ENCODE results near the gene ADGRV1. TPM values are rescaled to one million over a fixed set of nuclear protein-coding genes. Genes with fewer than 3 reads are reported as not detected.

The ADGRV1 gene
- total and polyA plus RNA-seq, 2 donors (not counting 3 experiments of a cell fraction or from before 2014, with no cell fraction given): 0.11 to 0.55 TPM

- H3K27ac ChIP-seq (ENCODE audit: insufficient read depth, low read depth, low read length): no peak overlapping the region
- dilution Hi-C loops (cut with MboI; ENCODE audit: extremely low pct_ligation_motif_present, low sequenced_read_pairs) (no loop called here), intact Hi-C loops (cut with micrococcal nuclease) (no loop called here)
- H3K4me3 ChIP-seq (replicated peaks in 1 of 3; ENCODE audit: insufficient read depth in 1 of 3, low read depth in 1 of 3, low read length in 3 of 3): no peak overlapping the region
- H3K9me3 ChIP-seq (replicated peaks; ENCODE audit: control insufficient read depth, insufficient read depth, low read length): no peaks in the 10 kb centered on the region
- H3K4me2 ChIP-seq (ENCODE audit: insufficient read depth, low read length): no peak overlapping the region
- H3K9me1 ChIP-seq (replicated peaks; ENCODE audit: control insufficient read depth, extremely low read depth, insufficient read depth, low read length): no peaks in the 10 kb centered on the region
- POLR2A ChIA-PET: no interaction called here
- TF ChIP-seq MYC (IDR thresholded peaks at IDR 0.05; ENCODE audit: low read depth, low read length) (no peak), GATA2 (IDR thresholded peaks at IDR 0.05; ENCODE audit: insufficient read depth, insufficient read length, low read depth, low read length) (no peak), EZH2 (IDR thresholded peaks at IDR 0.05; ENCODE audit: borderline replicate concordance, low read depth, low read length, severe bottlenecking) (no peak), POLR2AphosphoS5 (IDR thresholded peaks at IDR 0.05; ENCODE audit: insufficient read depth, low read depth, low read length) (no peak), FOS (IDR thresholded peaks at IDR 0.05; ENCODE audit: borderline replicate concordance, insufficient read depth, low read length) (no peak), CTCF (IDR thresholded peaks at IDR 0.05; ENCODE audit: extremely low read depth in 1 of 2, insufficient read depth in 1 of 2, low read depth in 1 of 2, low read length in 2 of 2) (no peak), JUN (IDR thresholded peaks at IDR 0.05; ENCODE audit: borderline replicate concordance, insufficient read depth, insufficient read length, low read depth) (no peak), POLR2A (IDR thresholded peaks at IDR 0.05; ENCODE audit: low read depth, low read length) (no peak)
- DNase-seq (ENCODE audit: low read depth, low spot score) (no peak), FAIRE-seq (no peak)
- no peaks in the 10 kb centered on the region for H4K20me1 ChIP-seq (replicated peaks; ENCODE audit: control insufficient read depth, extremely low read depth, insufficient read depth, low read length)
- H2AFZ ChIP-seq (ENCODE audit: low read depth, low read length): no peak overlapping the region
- no TSS peak for BruUV-seq (replicated peaks)
- H3K79me2 ChIP-seq (ENCODE audit: control insufficient read depth, insufficient read depth, low read length): no peaks in the 10 kb centered on the region
- H3K36me3 ChIP-seq (ENCODE audit: control insufficient read depth in 2 of 2, extremely low read depth in 1 of 2, insufficient read depth in 2 of 2, low read length in 2 of 2): no peaks in the 10 kb centered on the region
- no peak overlapping the region for H3K9ac ChIP-seq (replicated peaks; ENCODE audit: extremely low read depth, insufficient read depth, low read length)
- no peaks in the 10 kb centered on the region for H3K27me3 ChIP-seq (ENCODE audit: control insufficient read depth in 2 of 2, insufficient read depth in 2 of 2, low read length in 2 of 2)
- CTCF ChIA-PET: no interaction called here
- no peaks in the 10 kb centered on the region for H3K4me1 ChIP-seq (ENCODE audit: control insufficient read depth, extremely low read depth, insufficient read depth, low read length)
Observed at GRCh38 chr5:91025449-91025848, 466.9 kb downstream of the ADGRV1 start.
